GM06990 (cell line): Measurements from ENCODE around the gene CMPK1.

Experiments used
- DNase-seq: peaks from one replicate; pipeline ENCODE4 v3.0.0-alpha.2; 2011; ENCODE audit not compliant: insufficient read length; ENCODE audit errors: extremely low read depth
- H3K27me3 ChIP-seq: replicated peaks from 2 replicates; pipeline ENCODE4 v1.6.0; 2011; ENCODE audit warnings: low read length; ENCODE audit not compliant: control insufficient read depth, insufficient read depth
- H3K36me3 ChIP-seq: 2 replicates; pipeline ENCODE4 v1.5.1; 2011; ENCODE audit warnings: low read length; ENCODE audit not compliant: control insufficient read depth, insufficient read depth
- H3K4me3 ChIP-seq: replicated peaks from 2 replicates; pipeline ENCODE4 v1.5.1; 2011; ENCODE audit warnings: low read depth, mild to moderate bottlenecking, control low read depth, low read length
- CTCF ChIP-seq: IDR thresholded peaks from 2 replicates; pipeline ENCODE4 v1.5.1; 2011; ENCODE audit warnings: low read length, control low read depth, mild to moderate bottlenecking, inconsistent platforms; ENCODE audit not compliant: insufficient read depth, poor library complexity, severe bottlenecking

The CMPK1 gene

DNA sequence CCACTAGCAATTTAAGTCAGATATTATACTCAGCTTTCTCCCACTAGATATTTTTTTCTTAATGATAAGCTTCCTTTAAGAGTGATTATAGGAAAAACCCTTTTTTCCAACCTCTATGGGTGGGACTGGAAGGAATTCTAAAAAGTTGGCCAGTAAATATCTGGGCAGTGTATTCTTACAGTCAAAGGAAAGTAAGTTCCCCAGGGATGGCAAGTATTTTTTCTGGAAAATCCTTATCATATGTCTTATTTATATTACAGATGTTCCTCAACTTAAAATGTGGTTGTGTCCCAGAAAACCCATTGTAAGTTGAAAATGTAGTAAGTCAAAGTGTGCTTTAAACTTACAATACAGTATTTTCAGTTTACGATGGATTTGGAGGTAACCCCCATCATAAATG, 29.2 kb downstream of the CMPK1 start:
- no peaks in the 10 kb centered on the region for H3K27me3 ChIP-seq
- H3K4me3 ChIP-seq = no peak overlapping the region
- DNase-seq = no peak
- no peaks in the 10 kb centered on the region for H3K36me3 ChIP-seq
- no peak for TF ChIP-seq CTCF

DNA sequence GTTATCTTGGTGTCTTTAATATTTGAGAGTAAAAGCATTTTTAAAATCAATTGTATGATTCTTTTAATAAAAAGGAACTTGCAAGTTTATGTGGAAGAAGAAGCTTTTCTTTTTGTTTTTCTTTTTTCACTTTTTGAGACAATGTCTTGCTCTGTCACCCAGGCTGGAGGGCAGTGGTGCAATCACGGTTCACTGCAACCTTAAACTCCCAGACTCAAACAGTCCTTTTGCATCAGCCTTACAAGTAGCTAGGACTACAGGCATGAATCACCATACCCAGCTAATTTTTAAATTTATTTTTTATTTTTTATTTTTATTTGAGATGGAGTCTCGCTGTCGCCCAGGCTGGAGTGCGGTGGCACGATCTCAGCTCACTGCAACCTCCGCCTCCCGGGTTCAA, 34.1 kb downstream of the CMPK1 start:
- Histone ChIP-seq H3K36me3 (peaks cover 7% of the 10 kb centered on the region), H3K4me3 (no peak overlapping the region), H3K27me3 (no peaks in the 10 kb centered on the region)
- no peak for TF ChIP-seq CTCF
- DNase-seq = no peak

DNA sequence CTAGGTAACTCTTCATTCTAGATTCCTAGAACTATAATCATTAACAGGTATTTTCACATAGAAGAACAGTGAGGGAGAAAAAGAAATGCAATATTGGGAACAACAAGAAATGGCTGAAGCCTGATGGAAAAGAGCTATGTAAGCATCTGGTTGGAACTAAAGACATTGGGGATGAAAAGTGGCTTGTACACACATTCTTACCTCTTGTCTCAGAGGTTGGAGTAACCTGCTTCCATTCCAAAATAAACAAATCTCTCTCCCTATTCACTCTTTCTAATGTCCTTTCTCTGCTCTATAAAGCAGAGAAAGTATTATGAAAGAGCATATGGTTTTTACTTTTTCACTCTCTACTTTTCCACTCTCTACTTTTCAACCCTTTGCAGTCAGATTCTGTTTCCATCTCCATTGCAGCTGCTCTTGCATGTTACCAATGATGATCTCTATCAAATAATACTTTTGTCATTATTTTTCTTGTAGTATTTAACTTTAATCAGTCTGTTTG, 37.5 kb downstream of the CMPK1 start:
- no peak for DNase-seq
- TF ChIP-seq CTCF = no peak
- H3K27me3 ChIP-seq = no peaks in the 10 kb centered on the region
- peaks cover 7% of the 10 kb centered on the region for H3K36me3 ChIP-seq
- H3K4me3 ChIP-seq = no peak overlapping the region

DNA sequence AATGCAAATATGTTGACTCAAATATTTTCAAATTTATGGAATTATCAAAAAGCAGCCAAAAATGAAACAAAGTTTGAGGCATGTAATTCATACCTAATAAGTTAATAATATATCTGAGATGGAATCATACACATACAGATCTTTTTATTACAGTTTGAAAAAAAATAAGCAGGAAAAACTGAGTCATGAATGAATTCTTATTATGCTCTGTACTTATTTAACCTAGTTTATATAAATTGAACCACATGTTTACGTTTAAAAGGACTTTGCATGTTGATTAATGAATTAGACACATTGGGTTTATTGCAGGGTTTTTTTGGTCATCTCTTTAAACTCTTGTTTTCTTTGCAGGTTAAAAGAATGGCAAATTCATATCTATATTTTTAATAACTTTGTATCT, 40.9 kb downstream of the CMPK1 start:
- H3K4me3 ChIP-seq = no peak overlapping the region
- H3K27me3 ChIP-seq = no peaks in the 10 kb centered on the region
- TF ChIP-seq CTCF = no peak
- no peaks in the 10 kb centered on the region; the same call in 1 of the 2 replicates for H3K36me3 ChIP-seq
- no peak for DNase-seq

DNA sequence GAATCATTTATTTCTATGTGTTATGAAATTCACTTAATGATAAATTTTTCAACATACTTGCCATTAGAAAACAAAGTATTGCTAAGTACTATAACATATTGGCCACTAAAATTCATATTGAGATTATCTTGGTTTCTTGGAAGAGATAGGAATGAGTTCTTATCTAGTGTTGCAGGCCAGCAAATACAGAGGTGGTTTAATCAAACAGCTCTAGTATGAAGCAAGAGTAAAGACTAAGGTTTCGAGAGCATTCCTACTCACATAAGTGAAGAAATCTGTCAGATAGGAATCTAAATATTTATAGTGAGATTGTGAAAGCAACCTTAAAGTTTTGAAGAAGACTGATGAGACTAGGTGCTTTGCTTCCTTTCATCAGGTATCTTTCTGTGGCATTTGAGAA, 44.6 kb downstream of the CMPK1 start:
- no peak for TF ChIP-seq CTCF
- no peak for DNase-seq
- no peaks in the 10 kb centered on the region; the same call in none of the 2 replicates for H3K36me3 ChIP-seq
- no peaks in the 10 kb centered on the region for H3K27me3 ChIP-seq
- H3K4me3 ChIP-seq = no peak overlapping the region

- Histone ChIP-seq H3K27me3 (no peaks in the 10 kb centered on the region), H3K4me3 (no peak overlapping the region), H3K36me3 (no peaks in the 10 kb centered on the region; the same call in 1 of the 2 replicates)
- no peak for DNase-seq
- TF ChIP-seq CTCF = no peak
Measured at GRCh38 chr1:47380699-47381098, 47.1 kb downstream of the CMPK1 start.
